Measurements from ENCODE around the gene ANO3.

The ANO3 gene

DNA sequence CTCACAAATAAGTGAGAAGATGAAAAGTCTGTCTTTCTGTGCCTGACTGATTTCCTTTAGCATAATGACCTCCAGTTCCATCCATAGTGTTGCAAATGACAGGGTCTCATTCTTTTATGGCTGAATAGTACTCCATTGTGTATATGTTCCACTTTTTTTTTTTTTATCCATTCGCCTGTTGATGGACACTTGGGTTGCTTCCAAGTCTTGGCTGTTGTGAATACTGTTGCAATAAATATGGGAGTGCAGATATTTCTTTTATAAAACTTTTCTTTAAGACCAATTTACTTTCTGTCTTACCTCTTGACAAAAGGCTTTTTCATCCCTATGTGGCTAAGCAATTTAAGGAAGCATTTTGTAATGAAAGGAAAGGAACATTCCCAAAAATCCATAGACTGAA is 135.6 kb downstream of the ANO3 start:
- TF ChIP-seq ZNF274 (IDR thresholded peaks at IDR 0.05; ENCODE audit: low read depth, low read length) (no peak), YY1 (IDR thresholded peaks at IDR 0.05; ENCODE audit: insufficient read depth, insufficient read length) (no peak), SUZ12 (IDR thresholded peaks at IDR 0.05; ENCODE audit: extremely low read depth, insufficient read depth, insufficient read length) (no peak)
- no peak overlapping the region for H3K9ac ChIP-seq (ENCODE audit: insufficient read length, low read depth)
- no peaks in the 10 kb centered on the region for H3K36me3 ChIP-seq (ENCODE audit: insufficient read depth, insufficient read length, low read length)
- no peak for DNase-seq (ENCODE audit: low read depth, low spot score)
- no peaks in the 10 kb centered on the region for H3K9me3 ChIP-seq (ENCODE audit: insufficient read depth, low read length)
- H3K4me1 ChIP-seq (ENCODE audit: insufficient read depth, insufficient read length), result no peaks in the 10 kb centered on the region
- H3K4me3 ChIP-seq (ENCODE audit: insufficient read length, low read depth), result no peak overlapping the region
- H3K27me3 ChIP-seq (ENCODE audit: insufficient read depth, insufficient read length), result no peaks in the 10 kb centered on the region

DNA sequence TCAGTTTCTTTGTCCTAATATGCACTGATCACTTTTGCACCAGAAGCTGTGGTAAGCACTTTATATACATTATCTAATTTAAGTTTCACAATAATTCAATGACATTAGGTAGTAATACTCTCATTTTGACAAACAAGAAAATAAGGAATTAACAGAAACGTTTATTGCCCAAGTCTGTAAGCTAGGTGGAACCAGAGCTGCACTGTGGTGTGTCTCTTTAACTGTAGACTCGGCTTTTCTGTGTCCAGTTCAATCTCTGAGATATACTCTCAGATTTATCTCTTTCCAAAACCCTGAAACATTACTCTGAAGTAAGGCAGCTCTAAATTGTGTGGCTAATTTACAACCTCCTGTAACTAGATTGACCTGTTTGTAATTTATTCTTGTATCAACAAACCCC is 139.1 kb downstream of the ANO3 start:
- TF ChIP-seq ZNF274 (IDR thresholded peaks at IDR 0.05; ENCODE audit: low read depth, low read length), result no peak
- TF ChIP-seq YY1 (IDR thresholded peaks at IDR 0.05; ENCODE audit: insufficient read depth, insufficient read length), result no peak
- TF ChIP-seq SUZ12 (IDR thresholded peaks at IDR 0.05; ENCODE audit: extremely low read depth, insufficient read depth, insufficient read length), result no peak
- no peak for DNase-seq (ENCODE audit: low read depth, low spot score)
- Histone ChIP-seq H3K27me3 (ENCODE audit: insufficient read depth, insufficient read length) (no peaks in the 10 kb centered on the region), H3K36me3 (ENCODE audit: insufficient read depth, insufficient read length, low read length) (no peaks in the 10 kb centered on the region), H3K4me3 (ENCODE audit: insufficient read length, low read depth) (no peak overlapping the region), H3K9me3 (ENCODE audit: insufficient read depth, low read length) (no peaks in the 10 kb centered on the region), H3K4me1 (ENCODE audit: insufficient read depth, insufficient read length) (no peaks in the 10 kb centered on the region), H3K9ac (ENCODE audit: insufficient read length, low read depth) (no peak overlapping the region)

DNA sequence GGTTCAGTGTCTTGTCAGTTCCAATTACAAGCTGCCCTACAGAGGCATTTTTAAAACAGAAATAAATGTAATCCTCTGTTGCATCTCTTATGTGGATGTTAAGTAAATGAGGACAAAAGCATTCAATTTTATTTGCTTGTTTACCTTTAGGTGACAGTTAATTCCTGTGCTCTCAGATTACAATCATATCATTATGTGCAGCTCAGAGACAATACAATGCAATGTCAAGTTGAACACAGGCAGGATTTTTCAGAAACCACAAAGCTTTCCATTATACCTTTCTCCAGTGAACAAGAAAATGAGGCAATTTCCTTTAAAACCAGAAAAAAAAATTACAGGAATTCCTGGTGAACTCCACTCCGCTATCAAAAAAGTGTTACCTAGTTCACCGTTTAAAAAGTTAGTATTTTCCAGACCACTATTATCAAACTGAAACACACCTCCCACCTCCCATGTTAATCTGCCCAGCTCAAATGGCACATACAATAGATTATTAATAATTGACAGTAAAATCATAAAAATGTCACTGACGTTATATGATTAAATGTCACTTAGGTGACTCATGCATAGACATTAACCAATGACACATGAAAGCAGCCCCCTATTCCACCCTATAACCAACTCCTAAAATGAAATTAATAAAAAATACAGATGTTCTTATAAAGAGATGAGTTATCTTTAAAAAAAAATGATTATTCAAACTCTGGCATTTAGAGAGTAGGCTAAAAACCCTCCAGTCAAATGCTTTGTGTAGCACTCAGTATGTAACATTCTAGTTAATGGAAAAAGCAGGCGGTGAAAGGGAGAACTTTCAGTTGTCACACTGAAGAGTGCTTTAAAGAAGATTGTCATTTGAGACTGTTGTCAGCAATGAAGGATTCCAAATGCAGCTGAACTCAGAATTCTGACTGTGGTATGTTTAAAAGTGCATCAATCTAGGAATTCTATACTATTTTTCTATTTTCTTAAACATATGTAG is 141.6 kb downstream of the ANO3 start:
- Histone ChIP-seq H3K9me3 (ENCODE audit: insufficient read depth, low read length) (no peaks in the 10 kb centered on the region), H3K36me3 (ENCODE audit: insufficient read depth, insufficient read length, low read length) (no peaks in the 10 kb centered on the region), H3K4me3 (ENCODE audit: insufficient read length, low read depth) (no peak overlapping the region), H3K27me3 (ENCODE audit: insufficient read depth, insufficient read length) (no peaks in the 10 kb centered on the region), H3K4me1 (ENCODE audit: insufficient read depth, insufficient read length) (no peaks in the 10 kb centered on the region), H3K9ac (ENCODE audit: insufficient read length, low read depth) (no peak overlapping the region)
- no peak for DNase-seq (ENCODE audit: low read depth, low spot score)
- no peak for TF ChIP-seq SUZ12 (IDR thresholded peaks at IDR 0.05; ENCODE audit: extremely low read depth, insufficient read depth, insufficient read length)
- no peak for TF ChIP-seq ZNF274 (IDR thresholded peaks at IDR 0.05; ENCODE audit: low read depth, low read length)
- no peak for TF ChIP-seq YY1 (IDR thresholded peaks at IDR 0.05; ENCODE audit: insufficient read depth, insufficient read length)

DNA sequence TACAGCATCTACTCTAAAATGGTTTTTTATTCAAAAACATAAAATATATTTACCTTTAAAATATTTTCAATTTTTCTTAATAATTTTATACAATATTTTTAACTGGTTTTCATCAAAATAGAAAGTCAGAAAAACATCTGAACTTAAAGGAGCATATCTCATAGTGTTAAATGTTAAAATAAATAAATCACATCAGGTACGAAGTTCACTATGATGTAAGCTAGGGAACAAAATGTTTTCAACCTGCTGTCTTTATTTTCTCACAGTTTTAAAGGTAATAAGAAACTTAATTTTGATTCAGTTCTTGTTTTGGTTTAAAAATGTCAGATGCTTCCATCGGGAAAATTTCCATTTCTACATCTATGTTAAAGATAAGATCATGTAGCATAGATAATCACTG is 142.5 kb downstream of the ANO3 start:
- Histone ChIP-seq H3K4me1 (ENCODE audit: insufficient read depth, insufficient read length) (no peaks in the 10 kb centered on the region), H3K9ac (ENCODE audit: insufficient read length, low read depth) (no peak overlapping the region)

DNA sequence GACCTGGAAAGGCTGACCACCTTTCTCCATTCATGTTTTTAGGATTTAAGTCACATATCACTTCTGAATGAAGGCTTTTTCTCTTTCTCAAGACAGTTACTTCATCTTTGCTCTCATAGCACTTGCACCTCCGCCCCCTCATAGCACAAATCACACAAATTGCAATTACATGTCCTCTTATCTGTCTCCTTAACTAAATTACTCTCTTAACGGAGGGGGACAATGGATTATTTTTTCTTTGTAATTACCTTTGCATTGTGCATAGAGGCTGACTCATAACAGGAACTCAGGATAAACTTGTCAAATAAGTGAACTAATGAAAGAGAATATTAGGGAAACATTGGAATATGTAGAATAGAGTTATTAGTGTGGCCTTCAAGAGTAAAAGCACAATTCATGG is 145.5 kb downstream of the ANO3 start:
- Histone ChIP-seq H3K4me1 (ENCODE audit: insufficient read depth, insufficient read length) (no peaks in the 10 kb centered on the region), H3K4me3 (ENCODE audit: insufficient read length, low read depth) (no peak overlapping the region), H3K36me3 (ENCODE audit: insufficient read depth, insufficient read length, low read length) (no peaks in the 10 kb centered on the region), H3K9me3 (ENCODE audit: insufficient read depth, low read length) (no peaks in the 10 kb centered on the region), H3K27me3 (ENCODE audit: insufficient read depth, insufficient read length) (no peaks in the 10 kb centered on the region), H3K9ac (ENCODE audit: insufficient read length, low read depth) (no peak overlapping the region)
- no peak for DNase-seq (ENCODE audit: low read depth, low spot score)
- TF ChIP-seq SUZ12 (IDR thresholded peaks at IDR 0.05; ENCODE audit: extremely low read depth, insufficient read depth, insufficient read length) (no peak), ZNF274 (IDR thresholded peaks at IDR 0.05; ENCODE audit: low read depth, low read length) (no peak), YY1 (IDR thresholded peaks at IDR 0.05; ENCODE audit: insufficient read depth, insufficient read length) (no peak)

More for the DNA sequence above, 142.5 kb downstream of the ANO3 start:
- Histone ChIP-seq H3K27me3 (ENCODE audit: insufficient read depth, insufficient read length) (no peaks in the 10 kb centered on the region), H3K4me3 (ENCODE audit: insufficient read length, low read depth) (no peak overlapping the region), H3K9me3 (ENCODE audit: insufficient read depth, low read length) (no peaks in the 10 kb centered on the region), H3K36me3 (ENCODE audit: insufficient read depth, insufficient read length, low read length) (no peaks in the 10 kb centered on the region)
- TF ChIP-seq SUZ12 (IDR thresholded peaks at IDR 0.05; ENCODE audit: extremely low read depth, insufficient read depth, insufficient read length) (no peak), ZNF274 (IDR thresholded peaks at IDR 0.05; ENCODE audit: low read depth, low read length) (no peak), YY1 (IDR thresholded peaks at IDR 0.05; ENCODE audit: insufficient read depth, insufficient read length) (no peak)
- no peak for DNase-seq (ENCODE audit: low read depth, low spot score)

DNA sequence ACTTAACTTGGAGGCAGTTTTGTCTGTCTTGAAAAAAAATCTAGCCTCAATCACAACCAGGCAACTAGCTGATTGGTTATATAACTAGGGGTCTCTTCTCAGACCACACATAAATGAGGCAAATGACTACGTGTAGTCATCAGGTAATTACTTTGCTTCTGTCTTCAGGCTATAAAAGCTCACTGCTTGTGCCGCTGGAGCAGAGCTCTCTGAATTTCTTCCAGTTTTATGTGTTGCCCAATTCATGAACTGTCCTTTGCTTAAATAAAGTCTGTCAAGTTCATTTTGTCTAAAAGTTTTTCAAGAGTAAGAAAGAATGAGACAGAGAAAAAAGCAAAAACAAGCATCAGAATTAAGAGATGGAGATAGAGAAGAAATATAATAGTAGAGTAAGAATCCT is 146.8 kb downstream of the ANO3 start:
- H3K9ac ChIP-seq (ENCODE audit: insufficient read length, low read depth), result no peak overlapping the region
- H3K4me3 ChIP-seq (ENCODE audit: insufficient read length, low read depth), result no peak overlapping the region
- H3K36me3 ChIP-seq (ENCODE audit: insufficient read depth, insufficient read length, low read length), result no peaks in the 10 kb centered on the region
- no peaks in the 10 kb centered on the region for H3K4me1 ChIP-seq (ENCODE audit: insufficient read depth, insufficient read length)
- 0 out of 2 replicates have a peak, but pooled peaks cover under 1% of the 10 kb centered on the region for H3K9me3 ChIP-seq (ENCODE audit: insufficient read depth, low read length)
- TF ChIP-seq YY1 (IDR thresholded peaks at IDR 0.05; ENCODE audit: insufficient read depth, insufficient read length), result no peak
- no peak for TF ChIP-seq ZNF274 (IDR thresholded peaks at IDR 0.05; ENCODE audit: low read depth, low read length)
- TF ChIP-seq SUZ12 (IDR thresholded peaks at IDR 0.05; ENCODE audit: extremely low read depth, insufficient read depth, insufficient read length), result no peak
- no peaks in the 10 kb centered on the region for H3K27me3 ChIP-seq (ENCODE audit: insufficient read depth, insufficient read length)
- DNase-seq (ENCODE audit: low read depth, low spot score), result no peak

DNA sequence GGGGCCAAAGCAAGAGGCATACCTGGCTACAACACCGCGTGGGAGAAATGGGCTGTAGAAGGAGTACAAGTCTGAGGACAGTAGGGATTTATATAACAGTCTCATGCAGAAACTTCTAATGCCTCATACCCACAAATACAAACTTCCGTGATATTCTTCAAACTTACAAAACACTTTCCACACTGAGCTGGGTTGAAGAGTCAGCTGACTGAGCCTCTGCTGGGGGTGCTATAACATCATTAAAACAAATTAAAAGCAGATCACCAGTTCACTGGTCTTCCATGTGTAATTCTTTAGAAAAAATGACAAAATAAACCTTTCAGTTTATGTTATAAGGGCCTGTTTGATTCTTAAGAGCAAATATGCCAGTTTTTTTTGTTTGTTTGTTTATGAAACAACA is 148.1 kb downstream of the ANO3 start:
- no peak for DNase-seq (ENCODE audit: low read depth, low spot score)
- TF ChIP-seq YY1 (IDR thresholded peaks at IDR 0.05; ENCODE audit: insufficient read depth, insufficient read length) (no peak), ZNF274 (IDR thresholded peaks at IDR 0.05; ENCODE audit: low read depth, low read length) (no peak), SUZ12 (IDR thresholded peaks at IDR 0.05; ENCODE audit: extremely low read depth, insufficient read depth, insufficient read length) (no peak)
- no peak overlapping the region for H3K4me3 ChIP-seq (ENCODE audit: insufficient read length, low read depth)
- H3K9ac ChIP-seq (ENCODE audit: insufficient read length, low read depth), result no peak overlapping the region
- peaks cover 11% of the 10 kb centered on the region; the same call in 1 of the 2 replicates for H3K9me3 ChIP-seq (ENCODE audit: insufficient read depth, low read length)
- no peaks in the 10 kb centered on the region for H3K27me3 ChIP-seq (ENCODE audit: insufficient read depth, insufficient read length)
- no peaks in the 10 kb centered on the region for H3K4me1 ChIP-seq (ENCODE audit: insufficient read depth, insufficient read length)
- no peaks in the 10 kb centered on the region for H3K36me3 ChIP-seq (ENCODE audit: insufficient read depth, insufficient read length, low read length)

Data from NT2/D1 (cell line).